AG10803 (cell line): ENCODE measurements around the gene DCAF5.
A peak's percentile ranks its signal among the peaks of the same experiment; 100 is the strongest.
"Not testable (repeated sequence)": the region's sequence is repeated elsewhere in the genome, so short reads cannot be mapped to it uniquely, and the experiment has no call there.

Experiments
- DNase-seq: peaks from one replicate; pipeline ENCODE4 v3.0.0; 2010; ENCODE audit warnings: low read depth
- H3K4me3 ChIP-seq: 2 replicates; pipeline ENCODE4 v1.5.1; 2011; ENCODE audit warnings: mild to moderate bottlenecking, low read length, control low read depth
- CTCF ChIP-seq: conservative IDR thresholded peaks from 2 replicates; pipeline ENCODE4 v1.5.1; 2011; ENCODE audit warnings: mild to moderate bottlenecking, low read length, control low read depth, inconsistent platforms

Gene DCAF5

GRCh38 chr14:69081271-69081670 lies 71.6 kb downstream of the DCAF5 start:
- no peak overlapping the region for H3K4me3 ChIP-seq
- no peak for DNase-seq
- no peak for TF ChIP-seq CTCF

- TF ChIP-seq CTCF, result no peak
- H3K4me3 ChIP-seq, result no peak overlapping the region
- no peak for DNase-seq
These were observed 73.2 kb downstream of the DCAF5 start for GRCh38 chr14:69079747-69080146.

GRCh38 chr14:69079188-69079742 lies 73.7 kb downstream of the DCAF5 start:
- TF ChIP-seq CTCF, result no peak
- DNase-seq, result peak; percentile 88
- no peak overlapping the region for H3K4me3 ChIP-seq

GRCh38 chr14:69077841-69078240 lies 75.1 kb downstream of the DCAF5 start:
- DNase-seq, result peak; percentile 90
- no peak for TF ChIP-seq CTCF

GRCh38 chr14:69077185-69077584 lies 75.7 kb downstream of the DCAF5 start:
- not testable (repeated sequence) for H3K4me3 ChIP-seq

More at GRCh38 chr14:69077841-69078240, 75.1 kb downstream of the DCAF5 start:
- H3K4me3 ChIP-seq, result no peak overlapping the region

GRCh38 chr14:69076341-69076740 lies 76.6 kb downstream of the DCAF5 start:
- DNase-seq, result no peak
- TF ChIP-seq CTCF, result no peak
- no peak overlapping the region for H3K4me3 ChIP-seq

More at GRCh38 chr14:69077185-69077584, 75.7 kb downstream of the DCAF5 start:
- not testable (repeated sequence) for DNase-seq

GRCh38 chr14:69073915-69074314 lies 79.0 kb downstream of the DCAF5 start:
- TF ChIP-seq CTCF, result no peak
- no peak overlapping the region for H3K4me3 ChIP-seq
- DNase-seq, result no peak

- H3K4me3 ChIP-seq, result no peak overlapping the region
- DNase-seq, result no peak
- no peak for TF ChIP-seq CTCF
These were observed 79.5 kb downstream of the DCAF5 start for GRCh38 chr14:69073429-69073828.
